Ascending aorta (tissue), 2 donors: ENCODE results near the gene RALGAPA2. TPM values are rescaled to one million over a fixed set of nuclear protein-coding genes. Genes with fewer than 3 reads are reported as not detected.

ENCODE experiments used
- DNase-seq, 2 donors: peaks; one replicate each; pipeline ENCODE4 v3.0.0-alpha.2; 2019; ENCODE audit warnings: low spot score in 2 of 2
- H3K27ac ChIP-seq, 2 donors: fragments of 200-600 bp; sonication (generic); one replicate each; pipeline ENCODE4 v1.5.1; 2016 to 2017; ENCODE audit warnings: mild to moderate bottlenecking in 1 of 2
- H3K27me3 ChIP-seq: fragments of 200-600 bp; sonication (generic); one replicate; pipeline ENCODE4 v1.5.1; 2017
- H3K36me3 ChIP-seq, 2 donors: fragments of 200-600 bp; sonication (generic); one replicate each; pipeline ENCODE4 v1.5.1; 2016
- H3K4me1 ChIP-seq, 2 donors: fragments of 200-600 bp; sonication (generic); one replicate each; pipeline ENCODE4 v1.5.1; 2016 to 2017; ENCODE audit warnings: mild to moderate bottlenecking in 1 of 2
- H3K4me3 ChIP-seq, 2 donors: fragments of 200-600 bp; sonication (generic); one replicate each; pipeline ENCODE4 v1.5.1; 2016 to 2017; ENCODE audit warnings: mild to moderate bottlenecking in 1 of 2
- H3K9me3 ChIP-seq, 2 donors: fragments of 200-600 bp; sonication (generic); one replicate each; pipeline ENCODE4 v1.5.1; 2016
- CTCF ChIP-seq, 3 experiments: fragments of 200-600 bp in 2 of 3; fragments of 450-650 bp in 1 of 3; sonication (generic) in 2 of 3; IDR thresholded peaks; one replicate each; pipeline ENCODE4 v1.5.1; 2016 to 2019; ENCODE audit warnings: antibody characterized with exemption in 3 of 3, mild to moderate bottlenecking in 1 of 3, moderate library complexity in 1 of 3
- intact Hi-C: fragments of 100-400 bp; cut with DNase I; formaldehyde crosslinking; loops from one replicate; pipeline ENCODE4 v1.15.1; 2023
- total RNA-seq: library from RNA; depleted of rRNA; stranded (reverse); fragments of >200 nt; gene quantifications from one replicate; pipeline ENCODE4 v1.1.0, GENCODE V29; 2016

RALGAPA2 gene
- total RNA-seq, 1 donor from 2014 or later, result 68.9 TPM

DNA sequence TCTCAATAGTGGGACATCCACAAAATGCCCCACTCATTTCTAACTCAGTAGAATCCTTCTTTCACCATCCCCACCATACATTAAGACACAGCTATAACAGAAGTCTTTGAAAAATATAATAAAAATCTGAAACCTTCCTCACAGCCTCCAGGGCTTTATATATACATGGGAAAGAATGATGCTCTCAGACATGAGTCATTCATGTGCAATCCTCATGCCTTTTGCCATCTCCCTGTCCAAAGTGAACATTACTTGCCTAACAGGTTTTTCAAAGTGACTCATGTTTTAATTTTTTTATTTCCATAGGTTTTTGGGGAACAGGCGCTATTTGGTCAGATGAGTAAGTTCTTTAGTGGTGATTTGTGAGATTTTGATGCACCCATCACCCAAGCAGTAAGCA is 162.7 kb downstream of the RALGAPA2 start:
- Histone ChIP-seq H3K36me3 (peaks cover 0 to under 1% of the 10 kb centered on the region in 2 donors), H3K4me3 (no peak overlapping the region), H3K9me3 (no peaks in the 10 kb centered on the region), H3K27ac (no peak overlapping the region), H3K4me1 (no peaks in the 10 kb centered on the region), H3K27me3 (no peaks in the 10 kb centered on the region)
- no peak for TF ChIP-seq CTCF (IDR thresholded peaks at IDR 0.05)
- intact Hi-C loops, result no loop called here
- DNase-seq, result no peak

- no peak for DNase-seq
- no peak overlapping the region for H3K4me3 ChIP-seq
- intact Hi-C loops, result no loop called here
- no peak for TF ChIP-seq CTCF (IDR thresholded peaks at IDR 0.05)
- H3K27ac ChIP-seq, result no peak overlapping the region
- peaks cover 0 to 4% of the 10 kb centered on the region in 2 donors for H3K36me3 ChIP-seq
- no peaks in the 10 kb centered on the region for H3K4me1 ChIP-seq
- H3K27me3 ChIP-seq, result no peaks in the 10 kb centered on the region
- no peaks in the 10 kb centered on the region for H3K9me3 ChIP-seq
These were observed 163.2 kb downstream of the RALGAPA2 start for GRCh38 chr20:20549267-20549612.

DNA sequence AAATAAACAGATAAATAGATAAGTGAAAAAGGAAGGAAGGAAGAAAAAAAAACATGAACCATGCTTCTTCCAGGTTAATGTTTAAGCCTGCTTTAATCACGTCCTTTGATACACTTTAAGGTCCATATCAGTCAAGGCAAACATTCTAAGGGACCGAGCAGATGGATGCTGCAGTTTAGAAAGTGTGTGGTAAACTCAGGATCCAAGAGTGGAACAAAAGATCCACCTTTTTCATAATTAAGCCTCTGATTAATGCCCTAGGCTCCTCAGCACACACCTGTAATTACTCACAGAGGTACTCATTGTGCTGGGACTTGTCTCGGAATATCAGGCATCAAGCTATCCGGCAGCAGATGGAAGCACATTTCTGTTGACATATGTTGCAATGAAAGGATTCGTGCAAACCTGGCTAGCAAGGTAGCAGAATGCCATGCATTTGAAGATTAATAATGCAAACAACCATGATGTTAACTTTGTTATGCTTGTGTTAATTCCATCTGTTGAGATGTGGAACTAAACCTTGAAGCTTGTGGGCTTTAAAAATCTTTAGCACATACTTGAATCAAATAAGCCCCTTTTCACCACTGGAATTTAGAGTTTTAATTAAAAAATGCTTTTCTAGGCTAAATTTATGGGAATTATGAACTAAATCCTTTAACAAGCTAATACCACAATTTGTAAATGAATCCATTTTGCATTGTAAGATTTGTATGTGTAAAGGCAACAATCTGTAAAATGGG is 163.7 kb downstream of the RALGAPA2 start:
- no peaks in the 10 kb centered on the region for H3K27me3 ChIP-seq
- H3K27ac ChIP-seq, result no peak overlapping the region
- peaks cover 0 to 4% of the 10 kb centered on the region in 2 donors for H3K36me3 ChIP-seq
- no peaks in the 10 kb centered on the region for H3K4me1 ChIP-seq
- intact Hi-C loops, result no loop called here
- TF ChIP-seq CTCF (IDR thresholded peaks at IDR 0.05), result no peak
- H3K9me3 ChIP-seq, result no peaks in the 10 kb centered on the region
- no peak for DNase-seq
- H3K4me3 ChIP-seq, result no peak overlapping the region

GRCh38 chr20:20547876-20548266 is 164.6 kb downstream of the RALGAPA2 start:
- Histone ChIP-seq H3K36me3 (peaks cover 0 to 4% of the 10 kb centered on the region in 2 donors), H3K27ac (no peak overlapping the region), H3K27me3 (no peaks in the 10 kb centered on the region), H3K4me3 (no peak overlapping the region), H3K4me1 (no peaks in the 10 kb centered on the region), H3K9me3 (no peaks in the 10 kb centered on the region)
- intact Hi-C loops, result no loop called here
- TF ChIP-seq CTCF (IDR thresholded peaks at IDR 0.05), result no peak
- DNase-seq, result no peak

- Histone ChIP-seq H3K36me3 (peaks cover 0 to 4% of the 10 kb centered on the region in 2 donors), H3K27me3 (no peaks in the 10 kb centered on the region), H3K9me3 (no peaks in the 10 kb centered on the region), H3K4me1 (no peaks in the 10 kb centered on the region), H3K27ac (no peak overlapping the region), H3K4me3 (no peak overlapping the region)
- no peak for TF ChIP-seq CTCF (IDR thresholded peaks at IDR 0.05)
- DNase-seq, result no peak
- intact Hi-C loops, result no loop called here
These were observed 165.1 kb downstream of the RALGAPA2 start for GRCh38 chr20:20547221-20547875.
